K562 (cell line): ENCODE results near the gene ARHGEF3. TPM values are rescaled to one million over a fixed set of nuclear protein-coding genes. Genes with fewer than 3 reads are reported as not detected.
A peak's percentile ranks its signal among the peaks of the same experiment; 100 is the strongest.

Experiments
- ATAC-seq: fragments of 200-7000 bp; cut with Tn5 transposase; 3 replicates; pipeline ENCODE4 v1.9.1; 2020; ENCODE audit warnings: moderate library complexity
- BruUV-seq: library from RNA; stranded (reverse); fragments of 400-500 nt; replicated peaks from 2 replicates; lab custom pipeline; 2021; lab: Mats Ljungman, UMichigan
- CTCF ChIA-PET: fragments of 300-600 bp; formaldehyde crosslinking; extraction: SDS; loops from one replicate; lab custom pipeline; 2021; ENCODE audit warnings: low intra/inter-chr PET ratio; lab: Yijun Ruan, JAX
- POLR2A ChIA-PET: fragments of 300-600, 350-650 bp; sonication (Branson Sonifier 250); formaldehyde crosslinking; extraction: SDS; loops from one replicate; lab custom pipeline; 2021; ENCODE audit warnings: antibody characterized with exemption, inconsistent platforms; lab: Yijun Ruan, JAX
- DNase-seq, 4 experiments: peaks; one replicate each; pipeline versions ENCODE4 v3.0.0 to v3.0.0-alpha.2; 2011 to 2018; ENCODE audit warnings: low spot score in 3 of 4, mixed read lengths in 3 of 4; ENCODE audit errors: extremely low read depth in 1 of 4
- FAIRE-seq: peaks from 2 replicates; lab custom pipeline; 2011; peaks lifted over from hg19 to GRCh38; lab: Jason Lieb, UNC
- H2AFZ ChIP-seq: 2 replicates; pipeline ENCODE4 v1.6.0; 2011; ENCODE audit warnings: low read depth, low read length, control low read depth, inconsistent platforms
- H3K27ac ChIP-seq: fragments of 200-600 bp; 3 replicates; pipeline ENCODE4 v1.8.0; 2011; ENCODE audit warnings: low read depth, mild to moderate bottlenecking, control low read depth, inconsistent platforms, low read length, moderate library complexity, mixed read lengths; ENCODE audit errors: extremely low read depth
- H3K27me3 ChIP-seq, 2 experiments: fragments of 300-600 bp in 1 of 2; 2 replicates in 1 of 2; 3 replicates in 1 of 2; pipeline versions ENCODE4 v1.6.0 to v1.8.0; 2011; ENCODE audit warnings: inconsistent platforms in 2 of 2, low read length in 2 of 2, mild to moderate bottlenecking in 1 of 2, mixed read lengths in 1 of 2, moderate library complexity in 1 of 2; ENCODE audit not compliant: control insufficient read depth in 2 of 2, insufficient read depth in 2 of 2
- H3K36me3 ChIP-seq: fragments of 300-600 bp; 3 replicates; pipeline ENCODE4 v1.8.0; 2011; ENCODE audit warnings: mild to moderate bottlenecking, low read length, inconsistent platforms; ENCODE audit not compliant: control insufficient read depth, insufficient read depth
- H3K4me1 ChIP-seq, 2 experiments: fragments of 200-600 bp in 1 of 2; replicated peaks in 1 of 2; 2 replicates in 1 of 2; 3 replicates in 1 of 2; pipeline versions ENCODE4 v1.5.1 to v1.8.0; 2011; ENCODE audit warnings: inconsistent platforms in 2 of 2, low read length in 2 of 2, mild to moderate bottlenecking in 1 of 2, mixed read lengths in 1 of 2, moderate library complexity in 1 of 2; ENCODE audit not compliant: control insufficient read depth in 2 of 2, insufficient read depth in 2 of 2
- H3K4me2 ChIP-seq: 2 replicates; pipeline ENCODE4 v1.6.1; 2011; ENCODE audit warnings: low read length, control low read depth, inconsistent platforms, mixed read lengths; ENCODE audit not compliant: insufficient read depth
- H3K4me3 ChIP-seq: fragments of 200-600 bp; sonication (generic), shearing (Covaris generic); 2 replicates; pipeline ENCODE4 v1.5.1; 2016; ENCODE audit warnings: control low read depth, inconsistent platforms
- H3K79me2 ChIP-seq: fragments of 200-600 bp; 3 replicates; pipeline ENCODE4 v1.8.0; 2011; ENCODE audit warnings: low read length, inconsistent platforms; ENCODE audit not compliant: control insufficient read depth, insufficient read depth
- H3K9ac ChIP-seq, 2 experiments: 2 replicates each; pipeline versions ENCODE4 v1.6.0 to v1.6.1; 2011; ENCODE audit warnings: low read depth in 2 of 2, low read length in 2 of 2, control low read depth in 1 of 2, inconsistent platforms in 1 of 2, mild to moderate bottlenecking in 1 of 2, mixed read lengths in 1 of 2; ENCODE audit not compliant: insufficient read depth in 1 of 2
- H3K9me1 ChIP-seq: one replicate; pipeline ENCODE4 v1.6.0; 2011; ENCODE audit warnings: inconsistent platforms, mild to moderate bottlenecking, low read length, moderate library complexity; ENCODE audit not compliant: control insufficient read depth, insufficient read depth
- H3K9me3 ChIP-seq: replicated peaks from 2 replicates; pipeline ENCODE4 v1.5.1; 2011; ENCODE audit warnings: low read depth, low read length, inconsistent platforms; ENCODE audit not compliant: control insufficient read depth, insufficient read depth
- H4K20me1 ChIP-seq: replicated peaks from 2 replicates; pipeline ENCODE4 v1.6.1; 2011; ENCODE audit warnings: low read length, inconsistent platforms, mixed read lengths; ENCODE audit not compliant: control insufficient read depth, insufficient read depth
- KAT8 ChIP-seq: fragments of 450-650 bp; IDR thresholded peaks from 2 replicates; pipeline ENCODE4 v1.6.1; 2016; ENCODE audit warnings: low read depth, mild to moderate bottlenecking
- MAFG ChIP-seq: fragments of 450-650 bp; conservative IDR thresholded peaks from 2 replicates; pipeline ENCODE4 v1.6.1; 2016; ENCODE audit warnings: missing genetic modification characterization, missing compliant biosample characterization
- PHTF2 ChIP-seq: fragments of 250-450 bp; sonication (Bioruptor Pico); IDR thresholded peaks from 2 replicates; pipeline ENCODE4 v1.5.0; 2021; ENCODE audit warnings: mild to moderate bottlenecking
- PRPF4 ChIP-seq: fragments of 200-400 bp; formaldehyde crosslinking; IDR thresholded peaks from one replicate; pipeline ENCODE4 v1.6.1; 2017; ENCODE audit warnings: low read length, low read depth, mild to moderate bottlenecking; ENCODE audit not compliant: insufficient read depth, poor library complexity, severe bottlenecking
- PYGO2 ChIP-seq: fragments of 450-650 bp; IDR thresholded peaks from 2 replicates; pipeline ENCODE4 v1.6.1; 2016; ENCODE audit warnings: mild to moderate bottlenecking, missing genetic modification characterization, moderate library complexity, missing compliant biosample characterization
- SNRNP70 ChIP-seq: fragments of 200-400 bp; formaldehyde crosslinking; optimal IDR thresholded peaks from 2 replicates; pipeline ENCODE3; 2017; ENCODE audit warnings: low read depth, low read length
- ZNF717 ChIP-seq: fragments of 250-450 bp; sonication (Bioruptor Pico); IDR thresholded peaks from 2 replicates; pipeline ENCODE4 v1.5.0; 2021
- WGBS: fragments of 100-300 bp; shearing (Covaris generic); methylation state at CpG from one replicate; pipeline ENCODE4 v1.1.6; 2016; ENCODE audit warnings: low coverage, mixed read lengths; ENCODE audit not compliant: insufficient coverage; ENCODE audit errors: missing lambda C conversion rate; 5-methylcytosine and 5-hydroxymethylcytosine counted together
- in situ Hi-C: fragments of 300-500 bp; cut with MboI; formaldehyde crosslinking; loops from 4 replicates; pipeline ENCODE4 v1.15.0; 2018; ENCODE audit warnings: inconsistent platforms, mixed read lengths
- intact Hi-C: fragments of 100-400 bp; cut with micrococcal nuclease; formaldehyde crosslinking; loops from 2 replicates; pipeline ENCODE4 v1.14.2; 2022
- polyA plus RNA-seq, 8 experiments: library from polyadenylated mRNA; depleted of rRNA in 4 of 8; stranded (reverse) in 5 of 8; unstranded in 3 of 8; fragments of >200 nt; fragmentation: Nextera tagmentation in 2 of 8; fragmentation: Illumina TruSeq in 1 of 8; extraction: Ambion mirVana in 2 of 8; extraction: Trizol in 1 of 8; gene quantifications; 2 replicates each; pipeline versions ENCODE4 v1.2.1 to v1.2.3, GENCODE V29; 2011 to 2014; ENCODE audit warnings: inconsistent platforms in 1 of 8, missing spikeins in 1 of 8
- total RNA-seq, 7 experiments: library from RNA; depleted of rRNA in 6 of 7; stranded (reverse); fragments of >200 nt in 6 of 7; fragmentation: Illumina TruSeq in 2 of 7; extraction: Trizol in 2 of 7; gene quantifications; 2 replicates each; pipeline versions ENCODE4 v1.2.1 to v1.2.3, GENCODE V29; 2011 to 2021; ENCODE audit warnings: low replicate concordance in 1 of 7

ARHGEF3 gene
- total and polyA plus RNA-seq, 9 of the 15 experiments (the other 6 are each of a cell fraction or from before 2014, with no cell fraction given) = 0.77 to 2.7 (median 1.4) TPM

DNA sequence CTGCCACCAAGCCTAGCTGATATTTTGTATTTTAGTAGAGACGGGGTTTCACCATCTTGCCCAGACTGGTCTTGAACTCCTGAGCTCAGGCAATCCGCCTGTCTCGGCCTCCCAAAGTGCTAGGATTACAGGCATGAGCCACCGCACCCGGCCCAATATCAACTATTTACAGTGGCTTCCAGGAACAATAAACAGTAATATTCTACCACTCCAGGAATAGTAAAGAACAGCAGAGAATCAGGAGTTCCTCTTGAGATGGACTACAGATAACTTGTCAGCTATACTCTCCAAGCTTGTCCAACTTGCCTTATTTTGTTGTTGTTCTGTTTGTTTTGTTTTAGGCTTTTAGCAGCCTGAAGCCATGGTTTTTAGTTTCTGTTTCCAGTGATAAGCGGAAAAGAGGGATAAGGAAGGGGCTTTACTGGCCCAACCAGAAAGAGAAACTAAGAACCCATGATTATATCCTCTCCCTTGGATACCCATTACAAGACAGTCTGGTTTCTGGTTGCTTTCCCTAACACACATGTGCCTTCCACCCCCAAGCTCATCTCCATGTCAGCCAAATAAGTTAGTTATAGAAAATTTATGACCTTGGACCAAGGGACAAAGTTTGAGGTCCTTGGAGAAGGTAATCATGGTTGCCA is 36.7 kb downstream of the ARHGEF3 start:
- no peak overlapping the region for H3K27ac ChIP-seq
- intact Hi-C loops (no loop called here), in situ Hi-C loops (no loop called here)
- H3K4me2 ChIP-seq = 0 out of 2 replicates have a peak overlapping the region, but pooled peaks have one; percentile 11
- no peaks in the 10 kb centered on the region for H3K27me3 ChIP-seq
- FAIRE-seq (no peak), ATAC-seq (no peak), DNase-seq (no peak)
- H2AFZ ChIP-seq = no peak overlapping the region
- no peaks in the 10 kb centered on the region for H3K79me2 ChIP-seq
- TF ChIP-seq KAT8 (no peak), PYGO2 (tag) (no peak), PRPF4 (no peak), ZNF717 (no peak), SNRNP70 (no peak), MAFG (tag) (no peak), PHTF2 (CRISPR knock-in tag) (no peak)
- H3K9ac ChIP-seq = no peak overlapping the region
- H3K9me3 ChIP-seq = no peaks in the 10 kb centered on the region
- POLR2A ChIA-PET = interaction anchor here (0.6 kb wide), 1 partner anchor 38 kb away, joined by 3 read pairs; no protein-coding TSS in a partner anchor
- WGBS = 0% methylated on average over 6 of the region's 6 CpGs
- CTCF ChIA-PET = no interaction called here
- H3K4me1 ChIP-seq = no peaks in the 10 kb centered on the region; a peak in 1 of 5 replicates
- no peak overlapping the region for H3K4me3 ChIP-seq
- no peaks in the 10 kb centered on the region for H3K9me1 ChIP-seq
- no peaks in the 10 kb centered on the region for H4K20me1 ChIP-seq
- BruUV-seq = no TSS peak
- no peaks in the 10 kb centered on the region for H3K36me3 ChIP-seq
